HEK293T (cell line): Measurements from ENCODE around the gene TRANK1.

ENCODE experiments used
- ARNT ChIP-seq: fragments of 450-650 bp; IDR thresholded peaks from 2 replicates; pipeline ENCODE4 v1.6.1; 2017; ENCODE audit warnings: mild to moderate bottlenecking
- BHLHE40 ChIP-seq: fragments of 450-650 bp; IDR thresholded peaks from 2 replicates; pipeline ENCODE4 v1.6.1; 2016; ENCODE audit warnings: mild to moderate bottlenecking, moderate library complexity, borderline replicate concordance
- ELF4 ChIP-seq: fragments of 450-650 bp; IDR thresholded peaks from 2 replicates; pipeline ENCODE4 v1.6.1; 2017; ENCODE audit warnings: antibody characterized with exemption
- FOXA1 ChIP-seq: fragments of 450-650 bp; IDR thresholded peaks from 2 replicates; pipeline ENCODE4 v1.6.1; 2016; ENCODE audit warnings: mild to moderate bottlenecking
- FOXK2 ChIP-seq: fragments of 450-650 bp; IDR thresholded peaks from 2 replicates; pipeline ENCODE4 v1.6.1; 2016; ENCODE audit warnings: mild to moderate bottlenecking
- FOXM1 ChIP-seq: fragments of 450-650 bp; IDR thresholded peaks from 2 replicates; pipeline ENCODE4 v1.6.1; 2017; ENCODE audit warnings: mild to moderate bottlenecking, borderline replicate concordance
- HDGF ChIP-seq: fragments of 450-650 bp; IDR thresholded peaks from 2 replicates; pipeline ENCODE4 v1.6.1; 2017; ENCODE audit warnings: antibody characterized with exemption, borderline replicate concordance
- L3MBTL2 ChIP-seq: fragments of 450-650 bp; conservative IDR thresholded peaks from 2 replicates; pipeline ENCODE4 v1.6.1; 2016; ENCODE audit warnings: mild to moderate bottlenecking
- LEF1 ChIP-seq: fragments of 450-650 bp; IDR thresholded peaks from 2 replicates; pipeline ENCODE4 v1.6.1; 2017; ENCODE audit warnings: mild to moderate bottlenecking, borderline replicate concordance
- NFRKB ChIP-seq: fragments of 450-650 bp; IDR thresholded peaks from 2 replicates; pipeline ENCODE4 v1.6.1; 2016; ENCODE audit warnings: mild to moderate bottlenecking, moderate library complexity
- SP1 ChIP-seq: fragments of 450-650 bp; IDR thresholded peaks from 2 replicates; pipeline ENCODE4 v1.6.1; 2017
- SUZ12 ChIP-seq: fragments of 450-650 bp; IDR thresholded peaks from 2 replicates; pipeline ENCODE4 v1.6.1; 2016; ENCODE audit warnings: mild to moderate bottlenecking

GRCh38 chr3:36964817-36965216, 20.0 kb upstream of the TRANK1 start:
- no peak for TF ChIP-seq ELF4
- TF ChIP-seq SP1 = no peak
- TF ChIP-seq HDGF = no peak
- TF ChIP-seq NFRKB = no peak
- TF ChIP-seq FOXA1 = no peak
- no peak for TF ChIP-seq FOXK2
- TF ChIP-seq SUZ12 = no peak
- TF ChIP-seq LEF1 = no peak
- no peak for TF ChIP-seq ARNT
- no peak for TF ChIP-seq FOXM1
- TF ChIP-seq BHLHE40 = no peak
- no peak for TF ChIP-seq L3MBTL2
